Measurements from ENCODE around the gene GTF2F2.

The GTF2F2 gene

DNA sequence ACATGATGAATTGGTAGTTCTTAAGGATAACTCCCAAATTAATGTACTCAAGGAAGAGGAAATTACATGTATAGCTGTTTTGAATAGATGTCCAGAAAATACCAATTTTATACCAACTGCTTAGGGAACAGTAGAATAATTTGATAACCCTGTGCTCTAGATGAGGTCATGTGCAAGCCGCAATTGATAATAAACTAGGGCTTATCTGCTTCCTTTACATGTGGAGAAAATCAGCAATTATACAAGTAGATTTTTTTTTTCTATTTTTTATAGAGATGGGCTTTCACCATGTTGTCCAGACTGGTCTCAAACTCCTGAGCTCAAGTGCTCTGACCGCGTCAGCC is 211.4 kb downstream of the GTF2F2 start:
- in situ Hi-C loops (cut with MboI; ENCODE audit: low sequenced_read_pairs), result no loop called here

DNA sequence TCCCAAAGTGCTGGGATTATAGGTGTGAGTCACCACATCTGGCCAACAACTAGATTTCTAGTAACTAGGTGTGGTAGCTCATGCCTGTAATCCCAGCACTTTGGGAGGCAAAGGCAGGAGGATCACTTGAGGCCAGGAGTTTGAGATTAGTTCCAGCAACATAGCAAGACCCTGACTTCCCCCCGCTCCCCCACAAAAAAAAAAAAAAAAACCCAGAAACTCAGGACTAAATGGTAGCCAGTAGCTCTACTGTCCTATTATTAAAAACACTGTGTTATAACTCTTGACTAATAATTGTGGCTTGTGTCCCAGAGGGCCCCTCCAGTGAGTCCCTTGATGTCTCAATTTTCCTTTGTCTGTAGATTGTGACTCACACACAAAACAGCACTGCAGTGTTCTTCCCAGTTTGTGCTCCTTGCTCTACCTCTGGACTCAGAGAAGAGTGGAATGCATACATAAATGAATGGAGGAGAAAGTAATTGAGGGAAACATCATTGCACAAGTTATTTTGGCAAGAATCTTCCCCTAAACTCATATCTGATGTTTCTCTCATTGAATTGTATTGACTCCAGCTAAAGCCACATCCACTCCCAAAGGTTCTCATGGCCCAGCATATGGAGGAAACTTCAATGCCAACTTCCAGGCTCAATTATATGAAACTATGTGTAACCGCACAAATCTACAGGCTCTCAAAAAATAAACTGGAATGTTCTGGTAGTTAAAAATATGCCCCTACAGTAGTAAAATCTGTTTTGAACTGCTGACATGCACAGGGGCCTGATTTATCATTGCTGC is 211.9 kb downstream of the GTF2F2 start:
- in situ Hi-C loops (cut with MboI; ENCODE audit: low sequenced_read_pairs), result no loop called here

DNA sequence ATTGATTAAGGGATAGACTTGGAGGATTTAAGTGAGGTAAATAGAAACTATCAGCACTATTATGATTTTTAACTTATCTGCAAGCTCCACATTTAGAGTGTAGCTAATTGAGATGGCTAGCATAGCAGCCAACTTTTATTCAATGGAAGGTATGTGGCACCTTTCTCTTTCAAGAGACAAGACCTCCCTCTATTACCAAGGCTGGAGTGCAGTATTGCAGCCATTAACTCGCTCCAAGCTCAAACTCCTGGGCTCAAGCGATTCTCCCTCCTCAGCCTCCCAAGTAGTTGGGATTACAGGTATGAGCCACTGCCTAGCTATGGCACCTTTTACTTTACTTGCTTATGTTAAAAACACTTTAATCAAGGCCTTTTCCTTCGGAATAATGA is 212.5 kb downstream of the GTF2F2 start:
- in situ Hi-C loops (cut with MboI; ENCODE audit: low sequenced_read_pairs), result no loop called here

DNA sequence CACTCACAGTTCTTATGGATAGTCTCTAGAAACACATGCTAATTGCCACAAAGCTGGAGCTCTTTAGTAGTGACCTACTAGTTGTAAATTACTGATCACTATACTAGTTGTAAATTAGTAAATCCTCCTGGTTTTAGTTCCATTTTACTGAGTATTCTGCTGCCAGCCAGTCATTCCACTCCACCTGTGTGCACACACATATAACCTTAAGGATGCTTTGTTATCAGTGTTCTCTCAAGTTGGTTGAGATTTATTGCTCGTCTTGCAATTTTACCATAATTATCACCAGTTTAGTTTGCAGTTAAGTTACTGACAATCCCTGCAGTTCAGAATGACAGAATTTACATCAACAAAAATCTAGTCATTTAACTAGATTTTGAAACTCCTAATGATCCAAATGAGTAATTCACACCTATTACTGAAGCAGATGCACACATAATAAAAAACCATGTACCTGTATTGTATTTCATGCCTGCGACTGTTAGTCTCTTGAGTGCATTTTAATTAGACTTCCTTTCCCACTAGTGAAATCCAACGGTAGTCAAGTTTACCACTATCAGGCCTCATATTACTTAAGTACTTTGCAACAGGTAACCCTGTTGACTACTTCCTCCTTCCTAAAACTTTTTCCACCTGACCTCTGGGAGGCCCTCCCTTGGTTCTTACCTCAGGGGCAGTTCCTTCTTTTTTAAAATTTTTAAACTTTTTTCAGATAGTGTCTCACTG is 213.1 kb downstream of the GTF2F2 start:
- in situ Hi-C loops (cut with MboI; ENCODE audit: low sequenced_read_pairs), result no loop called here

Measured in HL-60/S4 (cell line).